ENCODE results near the gene OR2L5. TPM values are rescaled to one million over a fixed set of nuclear protein-coding genes. Genes with fewer than 3 reads are reported as not detected.

The OR2L5 gene
- total RNA-seq, 1 experiment from 2014 or later: not detected

GRCh38 chr1:248015803-248016202 lies 2.3 kb downstream of the OR2L5 start:
- no peaks in the 10 kb centered on the region for H3K27me3 ChIP-seq (ENCODE audit: control insufficient read depth, insufficient read depth, low read length)
- CTCF ChIA-PET: no interaction called here
- H3K9me3 ChIP-seq (ENCODE audit: control insufficient read depth, insufficient read depth, low read depth, low read length): peaks cover 4% of the 10 kb centered on the region; the same call in 1 of the 2 replicates

GRCh38 chr1:248029770-248030169 lies 16.3 kb downstream of the OR2L5 start, which contains the start of gene OR2L2:
TSS of gene OR2L2 (plus strand) at chr1:248030070. CDS start at chr1:248038268, 8,198 bp downstream.
- H3K27ac ChIP-seq (ENCODE audit: low read length): no peak within 1 kb of the TSS
- H3K9me3 ChIP-seq (ENCODE audit: control insufficient read depth, insufficient read depth, low read depth, low read length): no peaks in the 10 kb centered on the region; the same call in 1 of the 2 replicates
- intact Hi-C loops (cut with micrococcal nuclease; ENCODE audit: unreplicated experiment) (no loop called here), in situ Hi-C loops (cut with HindIII; ENCODE audit: low pct_unique_long_range_greater_than_20kb, low sequenced_read_pairs) (no loop called here)
- TF ChIP-seq POLR2AphosphoS5 (IDR thresholded peaks at IDR 0.05; ENCODE audit: low read depth, low read length) (no peak), CTCF (IDR thresholded peaks at IDR 0.05) (no peak), SIN3A (IDR thresholded peaks at IDR 0.05; ENCODE audit: borderline replicate concordance, insufficient read depth, low read depth, low read length) (no peak), REST (IDR thresholded peaks at IDR 0.05; ENCODE audit: insufficient read depth in 1 of 2, low read depth in 2 of 2, low read length in 1 of 2) (no peak), TCF7L2 (IDR thresholded peaks at IDR 0.05; ENCODE audit: low read depth, low read length) (no peak)
- H3K4me1 ChIP-seq (ENCODE audit: control insufficient read depth, insufficient read depth, low read length): no peaks in the 10 kb centered on the region
- H3K36me3 ChIP-seq (ENCODE audit: control insufficient read depth, insufficient read depth, low read length): no peaks in the 10 kb centered on the region
- ChIA-PET CTCF (no interaction called here), POLR2A (no interaction called here)
- no peak within 1 kb of the TSS for H3K4me3 ChIP-seq (ENCODE audit: low read depth in 2 of 2, low read length in 2 of 2)
- DNase-seq (ENCODE audit: low read depth, low spot score) (no peak), ATAC-seq (no peak)
- no TSS peak for BruUV-seq (replicated peaks)
- H3K27me3 ChIP-seq (ENCODE audit: control insufficient read depth, insufficient read depth, low read length): no peaks in the 10 kb centered on the region

More at GRCh38 chr1:248015803-248016202, 2.3 kb downstream of the OR2L5 start:
- ATAC-seq (no peak), DNase-seq (ENCODE audit: low read depth, low spot score) (no peak)
- Histone ChIP-seq H3K4me1 (ENCODE audit: control insufficient read depth, insufficient read depth, low read length) (no peaks in the 10 kb centered on the region), H3K4me3 (ENCODE audit: low read depth in 2 of 2, low read length in 2 of 2) (no peak overlapping the region), H3K27ac (ENCODE audit: low read length) (no peak overlapping the region), H3K36me3 (ENCODE audit: control insufficient read depth, insufficient read depth, low read length) (no peaks in the 10 kb centered on the region)
- BruUV-seq (replicated peaks): no TSS peak
- intact Hi-C loops (cut with micrococcal nuclease; ENCODE audit: unreplicated experiment) (no loop called here), in situ Hi-C loops (cut with HindIII; ENCODE audit: low pct_unique_long_range_greater_than_20kb, low sequenced_read_pairs) (no loop called here)
- TF ChIP-seq POLR2AphosphoS5 (IDR thresholded peaks at IDR 0.05; ENCODE audit: low read depth, low read length) (no peak), TCF7L2 (IDR thresholded peaks at IDR 0.05; ENCODE audit: low read depth, low read length) (no peak), REST (IDR thresholded peaks at IDR 0.05; ENCODE audit: insufficient read depth in 1 of 2, low read depth in 2 of 2, low read length in 1 of 2) (no peak), CTCF (IDR thresholded peaks at IDR 0.05) (no peak), SIN3A (IDR thresholded peaks at IDR 0.05; ENCODE audit: borderline replicate concordance, insufficient read depth, low read depth, low read length) (no peak)
- POLR2A ChIA-PET: no interaction called here

Data from Panc1 (cell line).